ENCODE measurements around the gene DNAJC4.
A peak's percentile ranks its signal among the peaks of the same experiment; 100 is the strongest.

DNA sequence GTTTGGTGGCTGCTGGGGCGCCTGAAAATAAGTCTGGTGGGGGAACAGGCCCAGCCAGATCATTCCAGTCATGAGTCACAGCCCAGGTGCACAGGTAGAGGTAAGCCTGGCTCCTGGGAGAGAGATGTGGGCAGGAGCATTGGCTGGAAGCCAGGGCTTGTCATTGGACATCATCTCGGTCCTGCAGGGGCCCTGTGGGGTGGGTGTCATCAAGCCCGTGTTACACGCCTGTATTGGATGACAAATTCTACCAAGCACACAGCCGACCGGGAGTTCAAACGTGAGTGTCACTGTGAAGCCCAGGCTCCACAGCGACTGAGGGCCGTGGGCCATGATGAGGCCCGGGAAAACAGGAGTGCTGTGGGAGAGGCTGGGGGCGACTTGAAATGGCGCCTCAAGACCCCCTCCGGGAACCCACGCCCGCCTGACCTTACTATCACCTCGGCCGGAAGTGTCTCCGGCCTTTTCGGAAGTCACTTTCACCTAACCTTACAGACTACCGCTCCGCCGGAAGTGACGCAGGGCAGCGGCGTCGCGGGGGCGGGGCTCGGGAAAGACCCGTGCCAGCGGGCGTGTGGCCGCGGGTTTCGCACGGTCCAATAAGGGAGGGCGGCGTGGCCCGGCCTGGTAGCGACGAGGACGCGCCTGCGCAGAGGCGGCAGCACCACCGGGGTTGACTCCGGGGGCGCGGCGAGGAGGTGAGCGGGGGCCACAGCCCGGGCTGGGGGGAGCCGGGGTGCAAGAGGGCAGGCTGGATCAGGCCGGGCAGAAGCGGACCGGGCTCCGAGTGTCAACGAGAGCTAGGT lies 10.3 kb downstream of the DNAJC4 start, which contains the start of gene FKBP2:
- TF ChIP-seq, protein P1, sequence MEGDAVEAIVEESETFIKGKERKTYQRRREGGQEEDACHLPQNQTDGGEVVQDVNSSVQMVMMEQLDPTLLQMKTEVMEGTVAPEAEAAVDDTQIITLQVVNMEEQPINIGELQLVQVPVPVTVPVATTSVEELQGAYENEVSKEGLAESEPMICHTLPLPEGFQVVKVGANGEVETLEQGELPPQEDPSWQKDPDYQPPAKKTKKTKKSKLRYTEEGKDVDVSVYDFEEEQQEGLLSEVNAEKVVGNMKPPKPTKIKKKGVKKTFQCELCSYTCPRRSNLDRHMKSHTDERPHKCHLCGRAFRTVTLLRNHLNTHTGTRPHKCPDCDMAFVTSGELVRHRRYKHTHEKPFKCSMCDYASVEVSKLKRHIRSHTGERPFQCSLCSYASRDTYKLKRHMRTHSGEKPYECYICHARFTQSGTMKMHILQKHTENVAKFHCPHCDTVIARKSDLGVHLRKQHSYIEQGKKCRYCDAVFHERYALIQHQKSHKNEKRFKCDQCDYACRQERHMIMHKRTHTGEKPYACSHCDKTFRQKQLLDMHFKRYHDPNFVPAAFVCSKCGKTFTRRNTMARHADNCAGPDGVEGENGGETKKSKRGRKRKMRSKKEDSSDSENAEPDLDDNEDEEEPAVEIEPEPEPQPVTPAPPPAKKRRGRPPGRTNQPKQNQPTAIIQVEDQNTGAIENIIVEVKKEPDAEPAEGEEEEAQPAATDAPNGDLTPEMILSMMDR (IDR thresholded peaks at IDR 0.05; ENCODE audit: poor library complexity, severe bottlenecking): peak; percentile 7
- TF ChIP-seq EZH2 (IDR thresholded peaks at IDR 0.05; ENCODE audit: borderline replicate concordance, insufficient read depth, low read length, poor library complexity, severe bottlenecking) (no peak), MXI1 (conservative IDR thresholded peaks at IDR 0.05; ENCODE audit: poor library complexity, severe bottlenecking) (peak; percentile 62), EP300 (conservative IDR thresholded peaks at IDR 0.05; ENCODE audit: poor library complexity, severe bottlenecking) (peak; percentile 54)

All from neural cell (in vitro differentiated cells).